Activated gamma-delta T cell (primary cell): ENCODE data around the gene HMCN2.

Experiments
- DNase-seq: peaks from one replicate; lab custom pipeline; 2025; lab: John Stamatoyannopoulos, UW

The HMCN2 gene

GRCh38 chr9:130308081-130308571 is 42.6 kb downstream of the HMCN2 start:
- no peak for DNase-seq

- no peak for DNase-seq
These were observed 44.3 kb downstream of the HMCN2 start for GRCh38 chr9:130309689-130310455.

- DNase-seq = no peak
These were observed 44.9 kb downstream of the HMCN2 start for GRCh38 chr9:130310456-130310855.

- DNase-seq = no peak
These were observed 45.4 kb downstream of the HMCN2 start for GRCh38 chr9:130311003-130311402.

GRCh38 chr9:130311408-130312140 is 46.0 kb downstream of the HMCN2 start:
- no peak for DNase-seq

GRCh38 chr9:130313103-130313858 is 47.7 kb downstream of the HMCN2 start:
- no peak for DNase-seq

GRCh38 chr9:130315446-130316226 is 50.1 kb downstream of the HMCN2 start:
- no peak for DNase-seq

GRCh38 chr9:130316430-130316829 is 50.9 kb downstream of the HMCN2 start:
- DNase-seq = no peak

- no peak for DNase-seq
These were observed 53.7 kb downstream of the HMCN2 start for GRCh38 chr9:130319300-130319699.

GRCh38 chr9:130319944-130320712 is 54.6 kb downstream of the HMCN2 start:
- DNase-seq = no peak

- no peak for DNase-seq
These were observed 55.3 kb downstream of the HMCN2 start for GRCh38 chr9:130320723-130321481.

- no peak for DNase-seq
These were observed 56.0 kb downstream of the HMCN2 start for GRCh38 chr9:130321539-130321938.

GRCh38 chr9:130323051-130323745 is 57.6 kb downstream of the HMCN2 start:
- no peak for DNase-seq

- no peak for DNase-seq
These were observed 60.4 kb downstream of the HMCN2 start for GRCh38 chr9:130325921-130326320.

GRCh38 chr9:130327070-130327780 is 61.7 kb downstream of the HMCN2 start:
- no peak for DNase-seq

GRCh38 chr9:130327781-130328348 is 62.3 kb downstream of the HMCN2 start:
- no peak for DNase-seq

GRCh38 chr9:130328349-130328801 is 62.8 kb downstream of the HMCN2 start:
- no peak for DNase-seq

- no peak for DNase-seq
These were observed 63.5 kb downstream of the HMCN2 start for GRCh38 chr9:130329061-130329460.
